T-helper 1 cell treated with Interleukin-12 subunit alpha and Interleukin-12 subunit beta and Interleukin-4 antibody, amounts not matched to agents 30 μg/mL and 1 μg/mL, for 36 hours (primary cell): ENCODE data around the gene PLEKHD1.

Source experiments
- H3K27ac Mint-ChIP-seq: one replicate; pipeline ENCODE4 v1.8.0; 2021; ENCODE audit warnings: mild to moderate bottlenecking, mixed read lengths
- H3K27me3 Mint-ChIP-seq: one replicate; pipeline ENCODE4 v1.8.0; 2021; ENCODE audit warnings: low read depth, mixed read lengths
- H3K36me3 Mint-ChIP-seq: one replicate; pipeline ENCODE4 v1.8.0; 2021; ENCODE audit warnings: low read depth, mixed read lengths
- H3K4me1 Mint-ChIP-seq: one replicate; pipeline ENCODE4 v1.8.0; 2021; ENCODE audit warnings: low read depth, mixed read lengths
- H3K4me3 Mint-ChIP-seq: one replicate; pipeline ENCODE4 v1.8.0; 2021; ENCODE audit warnings: mild to moderate bottlenecking, moderate library complexity, mixed read lengths
- H3K9me3 Mint-ChIP-seq: one replicate; pipeline ENCODE4 v1.8.0; 2021; ENCODE audit warnings: mixed read lengths

The PLEKHD1 gene

GRCh38 chr14:69484444-69485314, at the start of gene PLEKHD1:
TSS of gene PLEKHD1 (plus strand) at chr14:69484728. CDS start at chr14:69484966, 238 bp downstream.
- H3K4me3 Mint-ChIP-seq = no peak within 1 kb of the TSS
- H3K9me3 Mint-ChIP-seq = no peaks in the 10 kb centered on the region
- H3K27ac Mint-ChIP-seq = no peak within 1 kb of the TSS
- H3K4me1 Mint-ChIP-seq = no peaks in the 10 kb centered on the region
- no peaks in the 10 kb centered on the region for H3K36me3 Mint-ChIP-seq
- H3K27me3 Mint-ChIP-seq = peaks cover 54% of the 10 kb centered on the region

- Mint-ChIP-seq H3K4me1 (peaks cover 13% of the 10 kb centered on the region), H3K4me3 (no peak overlapping the region), H3K27ac (no peak overlapping the region)
These were observed 44.8 kb upstream of the PLEKHD1 start for GRCh38 chr14:69439521-69440270.

GRCh38 chr14:69441948-69442347, 42.6 kb upstream of the PLEKHD1 start:
- peaks cover 32% of the 10 kb centered on the region for H3K36me3 Mint-ChIP-seq
- H3K9me3 Mint-ChIP-seq = no peaks in the 10 kb centered on the region
- no peaks in the 10 kb centered on the region for H3K27me3 Mint-ChIP-seq
- no peak overlapping the region for H3K27ac Mint-ChIP-seq
- peaks cover 14% of the 10 kb centered on the region for H3K4me1 Mint-ChIP-seq
- H3K4me3 Mint-ChIP-seq = no peak overlapping the region

More at GRCh38 chr14:69439521-69440270, 44.8 kb upstream of the PLEKHD1 start:
- Mint-ChIP-seq H3K36me3 (peaks cover 22% of the 10 kb centered on the region), H3K9me3 (no peaks in the 10 kb centered on the region), H3K27me3 (no peaks in the 10 kb centered on the region)

GRCh38 chr14:69443296-69443805, 41.2 kb upstream of the PLEKHD1 start:
- Mint-ChIP-seq H3K36me3 (peaks cover 33% of the 10 kb centered on the region), H3K4me1 (peaks cover 15% of the 10 kb centered on the region), H3K4me3 (peak overlapping the region; percentile 42), H3K9me3 (no peaks in the 10 kb centered on the region), H3K27me3 (no peaks in the 10 kb centered on the region), H3K27ac (no peak overlapping the region)

- no peak overlapping the region for H3K27ac Mint-ChIP-seq
- H3K4me1 Mint-ChIP-seq = peaks cover 7% of the 10 kb centered on the region
- H3K4me3 Mint-ChIP-seq = no peak overlapping the region
These were observed 35.3 kb upstream of the PLEKHD1 start for GRCh38 chr14:69449216-69449615.

GRCh38 chr14:69451941-69452340, 32.6 kb upstream of the PLEKHD1 start:
- Mint-ChIP-seq H3K27me3 (no peaks in the 10 kb centered on the region), H3K4me3 (no peak overlapping the region), H3K9me3 (no peaks in the 10 kb centered on the region), H3K36me3 (peaks cover 17% of the 10 kb centered on the region), H3K27ac (no peak overlapping the region), H3K4me1 (peaks cover 4% of the 10 kb centered on the region)

More at GRCh38 chr14:69449216-69449615, 35.3 kb upstream of the PLEKHD1 start:
- Mint-ChIP-seq H3K36me3 (peaks cover 19% of the 10 kb centered on the region), H3K27me3 (no peaks in the 10 kb centered on the region), H3K9me3 (no peaks in the 10 kb centered on the region)

- no peaks in the 10 kb centered on the region for H3K9me3 Mint-ChIP-seq
- no peaks in the 10 kb centered on the region for H3K4me1 Mint-ChIP-seq
- peaks cover 16% of the 10 kb centered on the region for H3K36me3 Mint-ChIP-seq
- no peak overlapping the region for H3K4me3 Mint-ChIP-seq
- no peaks in the 10 kb centered on the region for H3K27me3 Mint-ChIP-seq
- H3K27ac Mint-ChIP-seq = no peak overlapping the region
These were observed 26.2 kb upstream of the PLEKHD1 start for GRCh38 chr14:69458350-69458749.

- H3K4me3 Mint-ChIP-seq = no peak overlapping the region
These were observed 25.4 kb upstream of the PLEKHD1 start for GRCh38 chr14:69459122-69459521.

GRCh38 chr14:69460093-69460701, 24.3 kb upstream of the PLEKHD1 start:
- Mint-ChIP-seq H3K27ac (no peak overlapping the region), H3K36me3 (peaks cover 8% of the 10 kb centered on the region), H3K4me1 (no peaks in the 10 kb centered on the region), H3K9me3 (no peaks in the 10 kb centered on the region), H3K27me3 (no peaks in the 10 kb centered on the region), H3K4me3 (no peak overlapping the region)

More at GRCh38 chr14:69459122-69459521, 25.4 kb upstream of the PLEKHD1 start:
- Mint-ChIP-seq H3K9me3 (no peaks in the 10 kb centered on the region), H3K36me3 (peaks cover 14% of the 10 kb centered on the region), H3K27me3 (no peaks in the 10 kb centered on the region), H3K4me1 (no peaks in the 10 kb centered on the region), H3K27ac (no peak overlapping the region)

- Mint-ChIP-seq H3K36me3 (peaks cover 3% of the 10 kb centered on the region), H3K9me3 (no peaks in the 10 kb centered on the region), H3K4me1 (no peaks in the 10 kb centered on the region), H3K4me3 (no peak overlapping the region), H3K27ac (no peak overlapping the region), H3K27me3 (no peaks in the 10 kb centered on the region)
These were observed 20.1 kb upstream of the PLEKHD1 start for GRCh38 chr14:69464379-69464778.

- Mint-ChIP-seq H3K4me3 (no peak overlapping the region), H3K9me3 (no peaks in the 10 kb centered on the region), H3K36me3 (peaks cover 3% of the 10 kb centered on the region), H3K4me1 (no peaks in the 10 kb centered on the region), H3K27ac (no peak overlapping the region), H3K27me3 (no peaks in the 10 kb centered on the region)
These were observed 19.7 kb upstream of the PLEKHD1 start for GRCh38 chr14:69464829-69465228.

- Mint-ChIP-seq H3K9me3 (no peaks in the 10 kb centered on the region), H3K4me3 (no peak overlapping the region), H3K27ac (no peak overlapping the region), H3K27me3 (no peaks in the 10 kb centered on the region), H3K36me3 (no peaks in the 10 kb centered on the region), H3K4me1 (no peaks in the 10 kb centered on the region)
These were observed 15.6 kb upstream of the PLEKHD1 start for GRCh38 chr14:69468949-69469348.

GRCh38 chr14:69471436-69471835, 13.1 kb upstream of the PLEKHD1 start:
- Mint-ChIP-seq H3K9me3 (no peaks in the 10 kb centered on the region), H3K4me3 (no peak overlapping the region), H3K27me3 (no peaks in the 10 kb centered on the region), H3K4me1 (no peaks in the 10 kb centered on the region), H3K36me3 (no peaks in the 10 kb centered on the region), H3K27ac (no peak overlapping the region)

- H3K36me3 Mint-ChIP-seq = no peaks in the 10 kb centered on the region
- H3K4me3 Mint-ChIP-seq = no peak overlapping the region
These were observed 12.6 kb upstream of the PLEKHD1 start for GRCh38 chr14:69471916-69472315.

More at GRCh38 chr14:69471916-69472315, 12.6 kb upstream of the PLEKHD1 start:
- Mint-ChIP-seq H3K27me3 (no peaks in the 10 kb centered on the region), H3K4me1 (no peaks in the 10 kb centered on the region), H3K27ac (no peak overlapping the region), H3K9me3 (no peaks in the 10 kb centered on the region)
